ENCODE measurements around the gene MLPH.

DNA sequence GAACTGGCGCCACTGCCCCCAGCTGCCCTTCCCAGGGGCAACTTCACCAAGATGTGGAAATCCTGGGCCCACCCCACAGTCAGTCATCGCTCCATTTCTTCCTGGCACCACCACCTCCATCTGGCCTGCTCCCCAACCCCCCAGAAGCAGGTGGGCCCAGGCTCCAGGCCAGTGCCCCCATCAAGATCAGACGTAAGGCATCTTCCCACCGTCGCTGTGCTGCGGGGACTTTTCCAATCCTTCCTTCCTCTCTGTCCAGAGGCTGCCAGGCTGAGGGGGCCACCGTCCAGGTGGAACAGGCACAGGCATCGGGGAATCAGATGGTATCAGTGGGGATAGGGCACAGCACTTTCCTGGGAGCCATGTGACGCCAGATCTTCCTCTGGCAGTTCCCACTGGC is 87.4 kb downstream of the MLPH start:
- no peak for TF ChIP-seq POLR2A (IDR thresholded peaks at IDR 0.05)
- TF ChIP-seq, protein P1, sequence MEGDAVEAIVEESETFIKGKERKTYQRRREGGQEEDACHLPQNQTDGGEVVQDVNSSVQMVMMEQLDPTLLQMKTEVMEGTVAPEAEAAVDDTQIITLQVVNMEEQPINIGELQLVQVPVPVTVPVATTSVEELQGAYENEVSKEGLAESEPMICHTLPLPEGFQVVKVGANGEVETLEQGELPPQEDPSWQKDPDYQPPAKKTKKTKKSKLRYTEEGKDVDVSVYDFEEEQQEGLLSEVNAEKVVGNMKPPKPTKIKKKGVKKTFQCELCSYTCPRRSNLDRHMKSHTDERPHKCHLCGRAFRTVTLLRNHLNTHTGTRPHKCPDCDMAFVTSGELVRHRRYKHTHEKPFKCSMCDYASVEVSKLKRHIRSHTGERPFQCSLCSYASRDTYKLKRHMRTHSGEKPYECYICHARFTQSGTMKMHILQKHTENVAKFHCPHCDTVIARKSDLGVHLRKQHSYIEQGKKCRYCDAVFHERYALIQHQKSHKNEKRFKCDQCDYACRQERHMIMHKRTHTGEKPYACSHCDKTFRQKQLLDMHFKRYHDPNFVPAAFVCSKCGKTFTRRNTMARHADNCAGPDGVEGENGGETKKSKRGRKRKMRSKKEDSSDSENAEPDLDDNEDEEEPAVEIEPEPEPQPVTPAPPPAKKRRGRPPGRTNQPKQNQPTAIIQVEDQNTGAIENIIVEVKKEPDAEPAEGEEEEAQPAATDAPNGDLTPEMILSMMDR (IDR thresholded peaks at IDR 0.05 in 8 of 11, conservative IDR thresholded peaks at IDR 0.05 in 3 of 11) = no peak
- TF ChIP-seq POLR2AphosphoS5 (IDR thresholded peaks at IDR 0.05) = no peak
